DOHH2 (cell line): ENCODE data around the gene TREH.

ENCODE experiments used
- CTCF ChIP-seq: fragments of 200-600 bp; sonication (generic); IDR thresholded peaks from one replicate; pipeline ENCODE4 v1.5.1; 2014; ENCODE audit warnings: antibody characterized with exemption, mild to moderate bottlenecking, low read depth, low read length; ENCODE audit not compliant: poor library complexity, severe bottlenecking
- EZH2phosphoT487 ChIP-seq: fragments of 200-600 bp; sonication (generic); IDR thresholded peaks from 2 replicates; pipeline ENCODE4 v1.6.1; 2017; ENCODE audit warnings: borderline replicate concordance, mild to moderate bottlenecking, antibody characterized with exemption, low read length, moderate library complexity, mixed read lengths

- no peak for TF ChIP-seq CTCF
- TF ChIP-seq EZH2phosphoT487, result no peak
Measured at GRCh38 chr11:118635237-118635591, 44.2 kb downstream of the TREH start.
